NCI-H345 (cell line): ENCODE data around the gene CACNA2D1.

ENCODE experiments used
- DNase-seq: peaks from one replicate; lab custom pipeline; 2025; lab: John Stamatoyannopoulos, UW

Gene CACNA2D1

DNA sequence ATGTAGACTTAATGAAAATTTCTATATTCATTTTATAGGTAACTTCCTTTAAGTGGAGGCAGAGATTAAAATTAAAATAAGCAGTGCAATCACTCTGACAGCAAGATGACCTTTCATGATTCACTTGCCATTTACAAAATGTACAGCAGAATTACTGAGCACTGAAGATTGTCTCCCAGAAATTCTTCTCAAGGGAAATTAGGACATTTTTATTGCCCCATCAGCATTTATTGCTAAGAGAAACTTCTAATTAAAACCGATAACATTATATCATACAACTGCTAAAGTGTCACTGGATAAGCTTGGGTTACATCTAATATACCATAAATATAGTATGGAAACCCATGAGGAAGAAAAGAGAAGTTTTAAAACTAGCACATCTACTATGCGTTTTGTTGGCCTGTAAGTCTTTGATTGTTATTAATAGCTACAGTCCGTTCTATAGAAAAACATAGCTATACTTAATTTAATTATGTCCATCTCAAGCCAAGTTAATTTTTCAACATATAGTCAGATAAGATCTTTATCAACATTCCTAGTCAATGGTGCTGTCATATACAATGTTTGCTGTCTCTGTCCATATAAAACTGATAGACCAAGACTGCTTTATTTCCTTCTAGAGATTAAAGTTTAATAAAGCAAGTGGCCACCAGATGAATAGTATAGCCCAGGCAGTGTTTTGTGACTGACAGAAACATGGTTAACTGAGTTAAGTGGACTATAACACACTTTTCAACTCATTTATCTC, 456.7 kb downstream of the CACNA2D1 start:
- DNase-seq = no peak

DNA sequence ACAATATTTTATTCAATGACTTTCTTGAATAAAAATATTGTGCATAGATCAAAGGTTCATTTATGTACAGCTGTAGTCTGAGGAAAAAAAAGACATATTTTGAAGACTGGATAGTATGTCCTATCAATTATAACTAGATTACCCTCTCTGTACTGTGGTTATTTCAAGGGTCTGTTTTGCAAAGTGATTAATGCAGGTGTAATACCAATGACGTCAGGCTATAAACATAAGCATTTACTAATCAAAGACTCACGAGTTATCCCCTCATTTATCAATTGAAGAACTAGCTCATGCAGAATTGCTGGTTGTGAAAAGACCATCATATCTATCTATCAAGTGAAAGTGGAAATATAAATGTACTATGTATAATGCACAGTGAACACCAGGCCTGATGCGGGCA, 460.2 kb downstream of the CACNA2D1 start:
- no peak for DNase-seq

DNA sequence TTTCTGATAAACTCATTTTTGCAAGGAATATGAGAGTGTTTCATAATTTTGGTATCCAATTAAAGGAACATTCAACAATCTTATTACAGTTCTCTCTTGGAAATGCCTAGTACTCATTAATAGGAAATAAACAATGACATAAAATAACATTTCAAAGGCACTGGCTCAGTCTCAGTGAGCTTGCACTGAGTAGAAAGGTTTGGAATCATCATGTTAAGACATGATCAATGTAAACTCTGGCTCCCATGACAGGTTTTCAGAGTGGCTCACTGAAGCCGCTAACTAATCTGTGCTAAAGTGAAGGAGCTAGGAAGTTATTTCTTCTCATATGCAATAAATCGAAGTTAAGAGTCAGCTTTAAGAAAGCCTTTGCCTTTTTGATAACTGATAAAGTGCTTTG, 470.5 kb downstream of the CACNA2D1 start:
- no peak for DNase-seq

DNA sequence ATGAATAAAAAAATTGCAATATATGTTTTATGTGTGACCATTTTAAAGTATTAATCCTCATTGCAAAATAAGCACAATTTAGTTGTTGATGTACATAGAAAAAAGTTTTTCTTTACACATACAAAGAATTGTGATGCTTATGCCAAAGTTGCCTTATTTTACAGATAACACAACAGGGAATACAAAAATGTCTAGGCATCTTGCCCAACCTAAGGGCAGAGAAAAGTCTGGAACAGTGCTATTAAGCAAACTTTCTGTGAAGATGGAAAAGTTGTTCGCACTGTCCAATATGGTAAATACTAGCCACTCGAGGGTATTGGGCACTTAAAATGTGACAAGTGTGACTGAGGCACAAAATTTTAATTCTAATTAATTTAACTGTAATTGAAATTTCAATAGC, 483.6 kb downstream of the CACNA2D1 start:
- DNase-seq = no peak

DNA sequence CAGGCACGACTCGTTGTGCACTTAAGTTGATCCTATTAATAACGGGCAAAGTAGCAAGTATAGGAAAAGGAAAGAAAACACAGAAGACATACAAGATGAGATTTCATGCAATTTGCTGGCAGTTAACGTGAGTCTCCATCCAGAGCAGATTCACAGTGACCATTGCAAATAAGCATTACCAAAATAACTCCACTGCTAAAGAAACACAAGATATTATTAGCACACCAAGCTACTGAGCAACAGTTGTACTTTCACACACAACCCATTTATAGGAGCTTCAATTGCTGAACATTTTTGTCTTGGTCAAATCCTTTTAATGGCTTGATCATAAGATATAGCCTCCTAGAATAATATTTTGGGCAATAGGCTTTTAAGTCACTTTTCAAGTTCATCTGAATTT, 486.1 kb downstream of the CACNA2D1 start:
- no peak for DNase-seq

DNA sequence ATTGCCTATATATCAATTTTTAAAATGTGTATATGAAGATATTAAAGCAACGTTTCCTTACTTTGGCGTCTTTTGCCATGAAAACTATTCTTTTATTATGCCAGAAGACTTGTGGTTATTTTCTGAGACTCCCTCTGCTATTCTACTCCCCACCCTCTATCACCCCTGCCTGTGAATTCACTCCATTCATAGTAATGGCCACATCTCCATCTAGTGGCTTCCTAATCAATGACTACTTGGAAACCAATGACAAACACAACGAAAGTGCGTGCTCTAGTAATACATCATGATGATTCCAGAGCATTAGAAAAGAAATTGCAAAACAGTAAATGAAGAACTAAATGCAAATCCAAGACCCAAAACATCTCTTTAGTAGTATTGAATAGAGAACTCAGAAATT, 487.1 kb downstream of the CACNA2D1 start:
- DNase-seq = no peak

DNA sequence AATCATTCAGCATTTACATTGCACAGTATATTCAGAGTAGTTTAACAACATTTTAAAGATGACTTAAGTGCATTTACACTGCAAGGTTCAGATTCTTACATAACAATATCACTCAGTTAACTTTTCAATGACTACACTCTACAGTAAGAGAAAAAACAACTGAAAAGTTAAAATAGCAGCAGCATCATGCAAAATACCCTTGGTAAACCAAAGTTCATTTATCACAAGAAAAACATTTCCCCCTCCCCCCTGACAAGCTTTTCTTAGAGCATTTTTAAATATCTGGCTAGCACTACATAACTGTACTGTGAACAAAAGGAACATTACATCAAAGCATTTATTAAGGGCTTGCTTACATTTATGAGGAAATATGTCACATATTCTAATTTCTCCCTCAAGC, 494.3 kb downstream of the CACNA2D1 start:
- no peak for DNase-seq

DNA sequence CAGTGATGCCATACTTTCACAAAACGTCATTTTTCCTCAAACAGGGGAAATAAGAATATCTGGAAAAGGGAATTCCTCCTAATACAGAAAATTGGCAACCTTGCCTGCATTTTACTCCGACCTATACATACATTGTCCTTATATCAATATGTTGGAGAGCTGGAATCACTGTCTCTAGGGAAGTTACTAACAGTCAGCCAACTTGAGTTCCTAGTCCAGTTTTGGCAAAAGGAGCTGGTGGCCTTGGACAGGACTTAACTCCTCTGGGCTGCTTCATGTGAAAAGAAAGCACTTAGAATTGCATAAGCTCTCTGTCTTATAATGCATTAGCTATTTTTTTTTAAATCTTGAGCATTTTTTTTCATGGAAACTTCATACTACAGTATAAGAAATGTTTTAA, 499.5 kb downstream of the CACNA2D1 start:
- DNase-seq = no peak

DNA sequence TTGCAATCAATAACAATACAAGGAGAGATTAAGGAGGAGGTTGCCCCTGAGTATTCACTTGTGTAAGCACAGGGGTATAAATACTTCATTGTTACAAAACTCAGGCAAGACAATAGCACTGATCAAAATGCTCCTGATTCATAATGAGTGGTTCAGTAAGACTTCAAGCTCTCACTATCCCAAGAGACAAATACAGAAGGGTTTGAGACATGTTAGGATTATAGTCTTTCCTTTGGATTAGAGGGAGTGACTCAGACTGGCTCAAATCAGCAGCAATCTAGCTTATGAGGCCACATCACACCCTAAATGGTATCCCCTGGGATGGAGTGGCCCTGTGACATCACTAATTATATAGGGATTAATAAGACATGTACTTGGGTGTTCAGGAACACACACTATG, 506.5 kb downstream of the CACNA2D1 start:
- DNase-seq = no peak

DNA sequence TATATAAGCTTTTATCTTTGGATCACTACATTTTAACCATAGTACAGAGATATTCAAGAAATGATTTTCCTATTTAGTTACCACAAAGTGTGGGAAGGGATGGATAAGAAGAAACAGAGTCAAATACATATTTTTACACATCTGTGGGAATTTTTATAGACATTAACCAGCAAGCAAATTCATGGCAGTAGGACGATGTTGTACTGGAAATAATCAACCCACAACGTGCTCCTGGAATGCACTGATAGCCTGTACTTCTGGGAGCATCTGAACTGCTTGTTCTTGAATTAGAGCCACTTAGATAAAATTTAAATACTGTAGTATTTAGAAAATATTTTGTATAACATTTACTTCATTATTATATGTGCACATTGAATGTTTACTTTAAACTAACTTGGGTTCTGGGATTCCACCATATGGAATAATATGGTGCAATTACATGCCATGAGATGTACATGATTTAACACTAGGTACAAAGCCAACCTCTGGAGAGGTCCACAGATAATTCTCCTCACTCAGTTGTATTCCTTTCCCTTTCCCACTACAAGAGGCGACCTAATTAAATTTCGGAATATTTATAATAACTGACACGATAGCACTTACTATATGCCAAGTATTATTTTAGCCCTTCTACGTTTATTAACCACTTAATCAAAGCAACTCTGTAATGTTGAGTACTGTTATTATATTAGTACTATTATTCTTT, 508.8 kb downstream of the CACNA2D1 start:
- DNase-seq = no peak

DNA sequence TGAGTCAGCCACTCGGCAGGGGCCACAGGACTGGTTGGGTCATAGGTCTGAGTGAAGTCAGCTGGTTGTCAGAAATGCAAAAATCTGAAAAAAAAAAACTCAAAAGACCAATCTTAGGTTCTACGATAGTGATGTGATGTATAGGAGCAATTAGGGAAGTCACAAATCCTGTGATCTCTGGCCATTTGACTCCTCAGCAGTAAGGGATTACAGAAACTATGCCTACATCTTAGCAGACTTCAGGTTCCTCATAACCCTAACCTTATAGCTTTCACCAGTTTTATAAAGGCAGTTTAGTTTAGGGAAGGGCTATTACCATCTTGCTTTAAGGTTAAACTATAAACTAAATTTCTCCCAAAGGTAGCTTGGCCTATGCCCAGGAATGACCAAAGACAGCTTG, 510.6 kb downstream of the CACNA2D1 start:
- no peak for DNase-seq

DNA sequence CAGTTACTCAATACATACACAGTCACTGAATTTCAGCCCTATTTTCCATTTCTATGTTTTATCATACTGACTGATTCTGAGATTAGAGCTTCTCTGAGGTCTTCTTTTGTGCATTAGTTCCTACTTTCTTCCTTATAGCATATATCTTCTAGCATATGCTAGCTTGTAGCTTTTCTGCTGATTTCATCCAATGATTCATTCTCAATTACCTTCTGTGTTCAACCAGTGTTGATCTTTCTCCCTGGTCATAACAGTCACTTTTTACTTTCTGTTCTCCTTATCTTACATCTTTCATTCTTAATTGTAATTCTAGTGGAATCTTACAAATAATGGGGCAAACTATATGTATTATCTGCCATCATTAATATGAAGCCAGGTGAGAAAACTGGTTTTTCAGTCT, 514.2 kb downstream of the CACNA2D1 start:
- DNase-seq = no peak

DNA sequence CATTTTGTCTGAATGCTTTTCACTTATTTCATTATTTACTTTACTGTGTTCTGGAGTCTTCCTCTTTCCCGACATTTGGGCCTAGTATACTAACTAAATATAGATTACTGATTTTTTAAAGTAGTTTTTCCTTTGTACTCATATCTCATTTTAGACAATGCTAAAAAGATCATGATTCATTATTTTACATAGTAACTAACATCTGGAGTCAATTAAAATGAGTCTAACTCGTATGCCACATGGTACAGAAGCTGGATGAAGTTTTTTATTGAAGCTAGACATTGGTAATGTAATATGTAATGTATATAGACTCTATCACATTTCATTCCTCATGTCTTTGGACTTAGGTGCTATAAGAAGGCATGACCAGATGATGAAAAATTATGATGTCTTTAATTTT, 517.4 kb downstream of the CACNA2D1 start:
- no peak for DNase-seq

DNA sequence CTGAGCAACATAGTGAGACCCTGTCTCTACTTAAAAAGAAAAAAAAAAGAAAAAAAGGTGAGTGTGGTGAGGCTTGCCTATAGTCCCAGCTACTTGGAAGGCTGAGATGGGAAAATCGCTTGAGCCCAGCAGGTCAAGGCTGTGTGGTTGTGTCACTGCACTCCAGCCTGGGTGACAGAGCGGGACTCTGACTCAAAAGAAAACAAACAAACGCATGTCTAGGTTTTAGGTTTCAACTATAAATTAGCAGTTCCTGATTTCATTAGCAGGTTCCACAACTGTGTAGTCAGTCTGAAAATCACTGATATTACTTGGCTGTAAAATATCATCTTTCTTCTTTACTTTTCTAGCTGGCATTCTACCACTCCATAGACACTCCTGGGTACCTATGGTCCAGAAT, 518.0 kb downstream of the CACNA2D1 start:
- no peak for DNase-seq

DNA sequence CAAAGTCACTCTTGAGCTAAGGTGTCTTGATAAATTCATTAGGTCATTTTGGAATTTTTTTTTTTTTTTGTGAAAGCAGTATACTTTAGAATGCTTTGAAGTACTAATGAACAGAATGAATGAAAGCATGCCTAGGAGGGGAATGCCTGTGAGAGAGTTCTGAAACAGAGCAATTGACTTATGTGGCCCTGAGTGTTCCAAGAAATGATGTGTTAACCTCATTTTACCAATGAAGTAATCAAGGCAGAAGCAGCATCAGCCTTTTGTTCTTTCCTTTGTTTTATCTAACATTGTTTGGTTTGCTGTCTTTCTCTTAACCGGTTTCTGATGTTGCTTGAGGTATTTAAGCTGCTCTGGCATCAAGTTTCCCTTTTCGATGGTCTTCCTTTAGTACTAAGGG, 519.1 kb downstream of the CACNA2D1 start:
- no peak for DNase-seq

DNA sequence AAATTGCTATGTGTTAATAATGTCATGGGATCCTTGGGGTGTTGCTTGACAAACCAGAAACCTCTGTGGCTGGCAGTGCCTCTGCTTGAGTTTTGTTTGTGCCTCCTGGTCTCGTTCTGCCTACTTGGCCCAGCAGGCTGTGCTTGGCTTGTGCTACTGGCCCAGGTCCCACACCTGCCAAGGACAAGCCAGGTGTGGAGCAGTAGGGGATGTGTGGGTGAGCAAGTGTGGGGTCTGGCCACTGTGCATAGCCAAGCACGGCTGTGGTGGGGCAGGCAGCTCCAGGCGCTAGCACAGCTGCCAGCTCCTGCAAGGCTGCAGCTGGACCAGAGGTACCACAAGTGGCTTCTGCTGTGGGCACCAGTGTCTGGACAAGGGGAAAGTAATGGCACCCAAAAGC, 524.1 kb downstream of the CACNA2D1 start:
- DNase-seq = no peak

DNA sequence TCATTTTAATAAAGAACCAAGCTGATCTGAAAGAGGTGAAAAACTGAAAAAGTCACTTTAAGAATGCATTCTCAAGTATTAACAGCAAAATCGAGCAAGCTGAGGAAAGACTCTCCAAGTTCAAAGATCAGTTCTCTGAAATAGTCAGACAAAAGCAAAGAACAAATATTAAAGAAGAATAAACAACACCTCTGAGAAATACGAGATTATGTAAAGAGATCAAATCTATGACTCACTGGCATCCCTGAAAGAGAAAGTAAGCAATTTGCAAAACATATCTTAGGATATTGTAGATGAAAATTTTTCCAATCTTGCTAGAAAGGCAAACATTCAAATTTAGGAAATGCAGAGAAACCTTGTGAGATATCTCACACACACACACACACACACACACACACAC, 535.4 kb downstream of the CACNA2D1 start:
- no peak for DNase-seq

DNA sequence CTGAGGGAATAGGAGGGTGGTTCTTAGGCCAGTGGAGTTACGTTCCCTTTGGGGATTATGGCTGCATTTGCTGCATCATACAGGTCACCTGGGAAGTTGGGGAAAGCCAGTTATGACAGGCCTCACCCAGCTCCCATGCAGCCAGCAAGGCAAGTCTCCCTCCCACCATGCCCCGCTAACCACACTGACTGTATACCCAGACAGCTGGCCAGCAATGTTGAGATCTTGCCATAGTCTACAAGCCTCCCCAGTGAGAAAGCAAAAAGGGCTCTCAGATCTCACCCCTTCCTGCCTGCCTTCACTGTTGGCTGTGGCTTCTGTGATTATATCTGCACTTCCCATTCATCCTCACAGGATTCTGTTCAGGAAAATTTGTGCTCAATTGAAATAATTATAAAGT, 540.5 kb downstream of the CACNA2D1 start:
- DNase-seq = no peak

DNA sequence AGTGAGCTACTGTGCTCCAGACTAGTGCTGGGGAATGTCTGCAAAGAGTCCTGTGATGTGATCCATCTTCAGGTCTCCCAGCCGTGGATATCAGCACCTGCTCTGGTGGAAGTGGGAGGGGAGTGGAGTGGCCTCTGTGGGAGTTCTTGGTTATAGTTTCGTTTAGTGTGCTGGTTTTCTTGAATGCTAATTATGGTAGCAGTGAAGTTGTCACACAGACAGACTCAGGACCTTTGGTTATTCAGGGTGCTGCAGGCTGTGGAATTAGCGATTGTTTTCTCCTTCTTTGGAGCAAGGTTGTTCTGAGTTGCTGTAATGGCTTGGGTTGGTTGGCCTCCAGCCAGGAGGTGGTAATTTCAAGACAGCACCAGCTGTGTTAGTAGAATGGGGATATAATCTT, 541.0 kb downstream of the CACNA2D1 start:
- DNase-seq = no peak
